SK-N-SH (cell line): ENCODE measurements around the gene BCL2L11. TPM values are rescaled to one million over a fixed set of nuclear protein-coding genes. Genes with fewer than 3 reads are reported as not detected.

ENCODE experiments used
- CTCF ChIA-PET: fragments of 300-600, 350-600 bp; formaldehyde crosslinking; extraction: SDS; loops from one replicate; lab custom pipeline; 2021; lab: Yijun Ruan, JAX
- POLR2A ChIA-PET: fragments of 350-600 bp; sonication (Branson Sonifier 250); formaldehyde crosslinking; extraction: SDS; loops from one replicate; lab custom pipeline; 2020; ENCODE audit warnings: antibody characterized with exemption, inconsistent platforms; lab: Yijun Ruan, JAX
- DNase-seq: peaks from one replicate; pipeline ENCODE4 v3.0.0; 2012
- H2AFZ ChIP-seq: fragments of 200-600 bp; sonication (generic); 2 replicates; pipeline ENCODE4 v1.8.1; 2016; ENCODE audit warnings: antibody characterized with exemption, mild to moderate bottlenecking, low read depth
- H3F3A ChIP-seq: fragments of 200-600 bp; sonication (generic); replicated peaks from 2 replicates; pipeline ENCODE3; 2016; ENCODE audit warnings: antibody characterized with exemption, mild to moderate bottlenecking; ENCODE audit not compliant: insufficient read depth
- H3K27ac ChIP-seq, 2 experiments: fragments of 200-500 bp in 1 of 2; fragments of 200-600 bp in 1 of 2; sonication (Bioruptor generic) in 1 of 2; sonication (generic), shearing (Covaris generic) in 1 of 2; 2 replicates each; pipeline versions ENCODE4 v1.5.1 to v1.6.1; 2014 to 2016; ENCODE audit warnings: low read depth in 2 of 2, inconsistent platforms in 1 of 2, low read length in 1 of 2, mild to moderate bottlenecking in 1 of 2, mixed read lengths in 1 of 2
- H3K27me3 ChIP-seq: fragments of 200-600 bp; sonication (generic), shearing (Covaris generic); 2 replicates; pipeline ENCODE4 v1.6.1; 2016; ENCODE audit warnings: mixed run types; ENCODE audit not compliant: insufficient read depth
- H3K36me3 ChIP-seq, 2 experiments: fragments of 200-500 bp in 1 of 2; fragments of 200-600 bp in 1 of 2; sonication (Bioruptor generic) in 1 of 2; sonication (generic) in 1 of 2; replicated peaks in 1 of 2; 2 replicates each; pipeline versions ENCODE3 to v1.5.1; 2014 to 2016; ENCODE audit warnings: low read length in 1 of 2, mild to moderate bottlenecking in 1 of 2; ENCODE audit not compliant: insufficient read depth in 2 of 2, control insufficient read depth in 1 of 2
- H3K4me1 ChIP-seq, 2 experiments: fragments of 200-500 bp in 1 of 2; fragments of 200-600 bp in 1 of 2; sonication (Bioruptor generic) in 1 of 2; sonication (generic), shearing (Covaris generic) in 1 of 2; 2 replicates each; pipeline versions ENCODE4 v1.5.1 to v1.6.1; 2014 to 2016; ENCODE audit warnings: low read depth in 1 of 2, low read length in 1 of 2, mixed run types in 1 of 2; ENCODE audit not compliant: insufficient read depth in 2 of 2, control insufficient read depth in 1 of 2
- H3K4me2 ChIP-seq: fragments of 200-600 bp; sonication (generic), shearing (Covaris generic); 2 replicates; pipeline ENCODE4 v1.6.1; 2017; ENCODE audit warnings: mixed run types
- H3K4me3 ChIP-seq, 2 experiments: fragments of 200-500 bp in 1 of 2; fragments of 200-600 bp in 1 of 2; sonication (Bioruptor generic) in 1 of 2; sonication (generic), shearing (Covaris generic) in 1 of 2; 2 replicates each; pipeline versions ENCODE4 v1.5.1 to v1.8.1; 2014 to 2016; ENCODE audit warnings: low read depth in 2 of 2, inconsistent platforms in 1 of 2, low read length in 1 of 2, mild to moderate bottlenecking in 1 of 2, mixed read lengths in 1 of 2, moderate library complexity in 1 of 2
- H3K79me2 ChIP-seq: fragments of 200-600 bp; sonication (generic); 2 replicates; pipeline ENCODE4 v1.8.1; 2017; ENCODE audit warnings: mild to moderate bottlenecking; ENCODE audit not compliant: insufficient read depth
- H3K9ac ChIP-seq: fragments of 200-600 bp; sonication (generic); 2 replicates; pipeline ENCODE4 v1.6.1; 2017; ENCODE audit warnings: mixed run types
- H3K9me2 ChIP-seq: fragments of 200-600 bp; sonication (generic); 2 replicates; pipeline ENCODE4 v1.6.1; 2017; ENCODE audit warnings: mixed run types
- H3K9me3 ChIP-seq: fragments of 200-600 bp; sonication (generic); 2 replicates; pipeline ENCODE4 v1.6.1; 2017; ENCODE audit warnings: mixed run types, mild to moderate bottlenecking, moderate library complexity
- H4K20me1 ChIP-seq: fragments of 200-600 bp; sonication (generic); 2 replicates; pipeline ENCODE4 v1.6.1; 2017; ENCODE audit warnings: mild to moderate bottlenecking, mixed run types; ENCODE audit not compliant: insufficient read depth
- CTCF ChIP-seq: fragments of 200-600 bp; sonication (generic); IDR thresholded peaks from 2 replicates; pipeline ENCODE4 v1.6.1; 2017; ENCODE audit warnings: antibody characterized with exemption, mild to moderate bottlenecking, moderate library complexity
- FOSL2 ChIP-seq: IDR thresholded peaks from 2 replicates; pipeline ENCODE4 v1.4.0; 2012; ENCODE audit warnings: low read depth, mild to moderate bottlenecking, moderate library complexity, borderline replicate concordance
- FOXJ3 ChIP-seq: sonication (generic); formaldehyde crosslinking; IDR thresholded peaks from 2 replicates; pipeline ENCODE4 v1.5.1; 2020; ENCODE audit warnings: mild to moderate bottlenecking, missing genetic modification reagents
- FOXM1 ChIP-seq: IDR thresholded peaks from 2 replicates; pipeline ENCODE4 v1.4.0; 2012; ENCODE audit warnings: low read depth, mild to moderate bottlenecking
- JUND ChIP-seq: IDR thresholded peaks from 2 replicates; pipeline ENCODE4 v1.4.0; 2012
- NRF1 ChIP-seq: IDR thresholded peaks from 2 replicates; pipeline ENCODE4 v1.6.1; 2012; ENCODE audit warnings: low read depth, mild to moderate bottlenecking, low read length
- PBX3 ChIP-seq: IDR thresholded peaks from 2 replicates; pipeline ENCODE4; 2012
- POLR2AphosphoS5 ChIP-seq: IDR thresholded peaks from 2 replicates; pipeline ENCODE4 v1.6.1; 2012; ENCODE audit warnings: low read depth, low read length
- REST ChIP-seq: IDR thresholded peaks from 2 replicates; pipeline ENCODE4 v1.6.1; 2012; ENCODE audit warnings: mild to moderate bottlenecking, low read depth, low read length, moderate library complexity
- RXRA ChIP-seq: IDR thresholded peaks from 2 replicates; pipeline ENCODE4 v1.4.0; 2012; ENCODE audit warnings: low read depth, mild to moderate bottlenecking, borderline replicate concordance
- SIN3A ChIP-seq: IDR thresholded peaks from 2 replicates; pipeline ENCODE4 v1.6.1; 2012; ENCODE audit warnings: low read depth, mild to moderate bottlenecking, low read length, moderate library complexity, borderline replicate concordance
- TEAD4 ChIP-seq: IDR thresholded peaks from 2 replicates; pipeline ENCODE4 v1.4.0; 2012; ENCODE audit warnings: mild to moderate bottlenecking, borderline replicate concordance; ENCODE audit not compliant: insufficient read depth
- USF2 ChIP-seq: fragments of 150-350 bp; IDR thresholded peaks from 2 replicates; pipeline ENCODE4 v1.6.1; 2017; ENCODE audit warnings: antibody characterized with exemption, low read length, low read depth, borderline replicate concordance
- YY1 ChIP-seq: IDR thresholded peaks from 2 replicates; pipeline ENCODE4 v1.4.0; 2012; ENCODE audit warnings: low read depth, mild to moderate bottlenecking
- WGBS: methylation state at CpG from one replicate; pipeline ENCODE4 v1.1.6; 2017; ENCODE audit warnings: low lambda C conversion rate; 5-methylcytosine and 5-hydroxymethylcytosine counted together
- polyA plus RNA-seq, 3 experiments: library from polyadenylated mRNA; depleted of rRNA; stranded (reverse); fragments of >200 nt; gene quantifications; 2 replicates each; pipeline ENCODE4 v1.2.3, GENCODE V29; 2012

The BCL2L11 gene
- polyA plus RNA-seq, 1 of the 3 experiments (the other 2 are of a cell fraction), result 3.3 TPM

GRCh38 chr2:111208639-111209038, 87.9 kb downstream of the BCL2L11 start (continued):
- no peak for TF ChIP-seq REST

- TF ChIP-seq JUND (peak; percentile 19; the same call in 1 of the 2 replicates), PBX3 (peak; percentile 70), SIN3A (no peak), FOXJ3 (CRISPR knock-in tag) (no peak), POLR2AphosphoS5 (no peak)
- TF ChIP-seq, all 33 proteins: peak for 2
- Histone ChIP-seq H3K4me1 (no peaks in the 10 kb centered on the region), H3K4me2 (no peak overlapping the region), H3K79me2 (no peaks in the 10 kb centered on the region; the same call in 1 of the 2 replicates), H3F3A (peaks cover 8% of the 10 kb centered on the region), H3K27me3 (no peaks in the 10 kb centered on the region), H2AFZ (no peak overlapping the region), H3K9ac (no peak overlapping the region), H4K20me1 (no peaks in the 10 kb centered on the region), H3K4me3 (no peak overlapping the region), H3K27ac (peak overlapping the region in 1 of 2 experiments; percentile 46; a peak in 2 of 4 replicates), H3K9me3 (peaks cover 14% of the 10 kb centered on the region), H3K36me3 (peaks cover 7 to 41% of the 10 kb centered on the region in 2 experiments), H3K9me2 (no peaks in the 10 kb centered on the region)
- ChIA-PET POLR2A (no interaction called here), CTCF (no interaction called here)
- 96% methylated on average over 1 of the region's 1 CpG for WGBS
- DNase-seq, result no peak
Measured at GRCh38 chr2:111209045-111209514, 88.4 kb downstream of the BCL2L11 start.

GRCh38 chr2:111210036-111210435, 89.3 kb downstream of the BCL2L11 start:
- 100% methylated on average over 1 of the region's 1 CpG for WGBS
- TF ChIP-seq FOXJ3 (CRISPR knock-in tag), result no peak
- TF ChIP-seq RXRA, result no peak
- no peak for TF ChIP-seq REST
- no peak for TF ChIP-seq NRF1
- TF ChIP-seq CTCF, result no peak
- no peak for TF ChIP-seq USF2
- no peak for TF ChIP-seq FOXM1
- no peak for TF ChIP-seq TEAD4
- no peak for TF ChIP-seq FOSL2
- no peak for TF ChIP-seq YY1

More at GRCh38 chr2:111210036-111210435, 89.3 kb downstream of the BCL2L11 start:
- H3K4me1 ChIP-seq, result no peaks in the 10 kb centered on the region
- no peak overlapping the region for H3K9ac ChIP-seq
- no peaks in the 10 kb centered on the region; the same call in 1 of the 2 replicates for H3K79me2 ChIP-seq
- no peaks in the 10 kb centered on the region for H3K9me2 ChIP-seq
- CTCF ChIA-PET, result no interaction called here
- no peaks in the 10 kb centered on the region for H3K27me3 ChIP-seq
- H3F3A ChIP-seq, result peaks cover 8% of the 10 kb centered on the region
- peaks cover 24% of the 10 kb centered on the region for H3K9me3 ChIP-seq
- H3K4me3 ChIP-seq, result no peak overlapping the region
- peaks cover 7 to 51% of the 10 kb centered on the region in 2 experiments for H3K36me3 ChIP-seq
- no peak overlapping the region for H3K27ac ChIP-seq
- no peak overlapping the region for H3K4me2 ChIP-seq
- no peak overlapping the region for H2AFZ ChIP-seq
- POLR2A ChIA-PET, result no interaction called here
- no peaks in the 10 kb centered on the region for H4K20me1 ChIP-seq
- no peak for DNase-seq
